Astrocyte (in vitro differentiated cells and primary cell): Measurements from ENCODE around the gene VCPKMT. TPM values are rescaled to one million over a fixed set of nuclear protein-coding genes. Genes with fewer than 3 reads are reported as not detected.

Source experiments
- DNase-seq: peaks from one replicate; pipeline ENCODE4 v3.0.0-alpha.2; 2010; ENCODE audit warnings: low read depth
- FAIRE-seq: peaks from 2 replicates; lab custom pipeline; 2011; peaks lifted over from hg19 to GRCh38; lab: Jason Lieb, UNC
- H2AFZ ChIP-seq: 2 replicates; pipeline ENCODE4 v1.6.0; 2012; ENCODE audit warnings: low read depth, low read length, inconsistent platforms
- H3K27ac ChIP-seq: 2 replicates; pipeline ENCODE4 v1.5.1; 2011; ENCODE audit warnings: low read depth, low read length, inconsistent platforms
- H3K27me3 ChIP-seq: 2 replicates; pipeline ENCODE4 v1.6.0; 2011; ENCODE audit warnings: low read length, inconsistent platforms; ENCODE audit not compliant: insufficient read depth
- H3K36me3 ChIP-seq: 2 replicates; pipeline ENCODE4 v1.5.1; 2011; ENCODE audit warnings: low read length, inconsistent platforms; ENCODE audit not compliant: insufficient read depth
- H3K4me1 ChIP-seq: 2 replicates; pipeline ENCODE4 v1.5.1; 2011; ENCODE audit warnings: low read length, inconsistent platforms; ENCODE audit not compliant: insufficient read depth
- H3K4me2 ChIP-seq: 2 replicates; pipeline ENCODE4 v1.6.0; 2012; ENCODE audit warnings: low read length, inconsistent platforms
- H3K4me3 ChIP-seq: 2 replicates; pipeline ENCODE4 v1.5.1; 2011; ENCODE audit warnings: low read depth, mild to moderate bottlenecking, low read length, inconsistent platforms; ENCODE audit not compliant: insufficient read depth
- H3K79me2 ChIP-seq: 2 replicates; pipeline ENCODE4 v1.6.0; 2012; ENCODE audit warnings: mild to moderate bottlenecking, low read length, inconsistent platforms; ENCODE audit not compliant: insufficient read depth
- H3K9ac ChIP-seq: 2 replicates; pipeline ENCODE4 v1.6.0; 2012; ENCODE audit warnings: mild to moderate bottlenecking, low read length, inconsistent platforms
- H3K9me3 ChIP-seq: 2 replicates; pipeline ENCODE4 v1.5.1; 2012; ENCODE audit warnings: low read depth, mild to moderate bottlenecking, low read length, inconsistent platforms; ENCODE audit not compliant: insufficient read depth
- H4K20me1 ChIP-seq: 2 replicates; pipeline ENCODE4 v1.6.0; 2012; ENCODE audit warnings: low read length, inconsistent platforms; ENCODE audit not compliant: insufficient read depth
- H3K27ac Mint-ChIP-seq: one replicate; pipeline ENCODE4 v1.8.0; 2021; ENCODE audit warnings: mild to moderate bottlenecking, mixed read lengths; ENCODE audit not compliant: unreplicated experiment
- H3K27me3 Mint-ChIP-seq: one replicate; pipeline ENCODE4 v1.8.0; 2021; ENCODE audit warnings: low read depth, mixed read lengths; ENCODE audit not compliant: unreplicated experiment
- H3K36me3 Mint-ChIP-seq: one replicate; pipeline ENCODE4 v1.8.0; 2021; ENCODE audit warnings: low read depth, mixed read lengths; ENCODE audit not compliant: unreplicated experiment
- H3K4me1 Mint-ChIP-seq: one replicate; pipeline ENCODE4 v1.8.0; 2021; ENCODE audit warnings: low read depth, mixed read lengths; ENCODE audit not compliant: unreplicated experiment
- H3K4me3 Mint-ChIP-seq: one replicate; pipeline ENCODE4 v1.8.0; 2021; ENCODE audit warnings: mild to moderate bottlenecking, moderate library complexity, mixed read lengths; ENCODE audit not compliant: unreplicated experiment
- H3K9me3 Mint-ChIP-seq: one replicate; pipeline ENCODE4 v1.8.0; 2021; ENCODE audit warnings: mild to moderate bottlenecking, mixed read lengths; ENCODE audit not compliant: unreplicated experiment
- EZH2 ChIP-seq: IDR thresholded peaks from 2 replicates; pipeline ENCODE4 v1.6.1; 2012; ENCODE audit warnings: mild to moderate bottlenecking, low read length, inconsistent platforms; ENCODE audit not compliant: insufficient read depth
- total RNA-seq: library from RNA; stranded (reverse); gene quantifications from 2 replicates; pipeline ENCODE4 v1.2.1, GENCODE V29; 2021
- TF ChIP-seq, protein P1 (sequence below): IDR thresholded peaks from 2 replicates; pipeline ENCODE4 v1.5.1; 2011; ENCODE audit warnings: low read depth, mild to moderate bottlenecking, inconsistent platforms, low read length, moderate library complexity; ENCODE audit not compliant: insufficient read depth

The VCPKMT gene
- total RNA-seq, 1 donor from 2014 or later, result 8.0 TPM

- peak overlapping the region; percentile 92 for H3K9ac ChIP-seq
- peak overlapping the region; percentile 83 for H2AFZ ChIP-seq
- Mint-ChIP-seq H3K27ac (peak overlapping the region; percentile 79), H3K4me3 (peak overlapping the region; percentile 97), H3K36me3 (peaks cover 9% of the 10 kb centered on the region), H3K27me3 (no peaks in the 10 kb centered on the region), H3K4me1 (peaks cover 2% of the 10 kb centered on the region), H3K9me3 (no peaks in the 10 kb centered on the region)
- FAIRE-seq, result no peak
- no peaks in the 10 kb centered on the region for H3K9me3 ChIP-seq
- H3K27me3 ChIP-seq, result no peaks in the 10 kb centered on the region
- peaks cover 10% of the 10 kb centered on the region for H3K4me1 ChIP-seq
- peaks cover 4% of the 10 kb centered on the region for H4K20me1 ChIP-seq
- peak overlapping the region; percentile 73 for H3K27ac ChIP-seq
- H3K4me2 ChIP-seq, result peak overlapping the region; percentile 86
- H3K79me2 ChIP-seq, result peaks cover 33% of the 10 kb centered on the region
- TF ChIP-seq EZH2, result no peak
- TF ChIP-seq, protein P1, sequence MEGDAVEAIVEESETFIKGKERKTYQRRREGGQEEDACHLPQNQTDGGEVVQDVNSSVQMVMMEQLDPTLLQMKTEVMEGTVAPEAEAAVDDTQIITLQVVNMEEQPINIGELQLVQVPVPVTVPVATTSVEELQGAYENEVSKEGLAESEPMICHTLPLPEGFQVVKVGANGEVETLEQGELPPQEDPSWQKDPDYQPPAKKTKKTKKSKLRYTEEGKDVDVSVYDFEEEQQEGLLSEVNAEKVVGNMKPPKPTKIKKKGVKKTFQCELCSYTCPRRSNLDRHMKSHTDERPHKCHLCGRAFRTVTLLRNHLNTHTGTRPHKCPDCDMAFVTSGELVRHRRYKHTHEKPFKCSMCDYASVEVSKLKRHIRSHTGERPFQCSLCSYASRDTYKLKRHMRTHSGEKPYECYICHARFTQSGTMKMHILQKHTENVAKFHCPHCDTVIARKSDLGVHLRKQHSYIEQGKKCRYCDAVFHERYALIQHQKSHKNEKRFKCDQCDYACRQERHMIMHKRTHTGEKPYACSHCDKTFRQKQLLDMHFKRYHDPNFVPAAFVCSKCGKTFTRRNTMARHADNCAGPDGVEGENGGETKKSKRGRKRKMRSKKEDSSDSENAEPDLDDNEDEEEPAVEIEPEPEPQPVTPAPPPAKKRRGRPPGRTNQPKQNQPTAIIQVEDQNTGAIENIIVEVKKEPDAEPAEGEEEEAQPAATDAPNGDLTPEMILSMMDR, result no peak
- DNase-seq, result no peak
- H3K4me3 ChIP-seq, result peak overlapping the region; percentile 93
- peaks cover 31% of the 10 kb centered on the region for H3K36me3 ChIP-seq
Measured at GRCh38 chr14:50116966-50117365, 594 bp upstream of the VCPKMT start.

DNA sequence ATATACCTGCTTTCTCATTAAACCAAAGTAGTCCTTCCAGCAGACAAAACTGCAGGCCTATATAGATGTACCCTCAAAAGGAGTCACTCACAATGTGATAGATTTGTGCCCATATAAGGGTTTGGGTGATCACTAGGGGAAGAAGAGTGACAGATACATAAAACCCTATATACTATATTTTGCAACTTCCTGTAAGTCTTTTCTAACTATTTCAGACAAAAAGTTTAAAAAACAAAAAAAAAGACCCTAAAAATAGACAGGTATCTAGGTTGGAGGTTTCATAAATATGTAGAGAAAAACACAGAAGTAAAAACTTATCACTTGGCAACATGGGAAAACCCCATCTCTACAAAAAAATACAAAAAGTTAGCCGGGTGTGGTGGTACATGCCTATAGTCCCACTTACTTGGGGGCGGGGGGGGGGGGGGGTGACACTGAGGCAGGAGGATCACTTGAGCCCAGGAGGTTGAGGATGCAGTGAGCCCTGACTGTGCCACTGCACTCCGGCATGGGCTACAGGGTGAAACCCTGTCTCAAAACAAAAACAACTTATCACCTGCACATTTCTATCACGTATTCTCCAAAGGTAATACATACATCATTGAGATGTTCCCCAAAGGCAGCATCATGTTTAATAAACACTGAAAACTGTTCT, 2.9 kb downstream of the VCPKMT start:
- no peaks in the 10 kb centered on the region for H3K27me3 Mint-ChIP-seq
- Histone ChIP-seq H3K4me2 (no peak overlapping the region), H3K4me3 (no peak overlapping the region), H3K27ac (no peak overlapping the region), H3K9ac (no peak overlapping the region), H3K79me2 (peaks cover 37% of the 10 kb centered on the region), H3K36me3 (peaks cover 52% of the 10 kb centered on the region), H4K20me1 (peaks cover 4% of the 10 kb centered on the region), H2AFZ (no peak overlapping the region), H3K9me3 (no peaks in the 10 kb centered on the region), H3K4me1 (peaks cover 10% of the 10 kb centered on the region), H3K27me3 (no peaks in the 10 kb centered on the region)
- peak overlapping the region; percentile 45 for H3K4me3 Mint-ChIP-seq
- DNase-seq (no peak), FAIRE-seq (no peak)
- H3K27ac Mint-ChIP-seq, result no peak overlapping the region
- no peak for TF ChIP-seq EZH2
- TF ChIP-seq, protein P1, result no peak
- peaks cover 2% of the 10 kb centered on the region for H3K4me1 Mint-ChIP-seq
- H3K9me3 Mint-ChIP-seq, result no peaks in the 10 kb centered on the region
- H3K36me3 Mint-ChIP-seq, result peaks cover 8% of the 10 kb centered on the region
